SH-SY5Y (cell line): ENCODE results near the gene ADIG.

Experiments used
- GATA2 ChIP-seq: IDR thresholded peaks from 2 replicates; pipeline ENCODE4 v1.6.1; 2011; ENCODE audit warnings: mild to moderate bottlenecking, low read depth, low read length
- GATA3 ChIP-seq: IDR thresholded peaks from 2 replicates; pipeline ENCODE4 v1.6.1; 2011; ENCODE audit warnings: low read depth, mild to moderate bottlenecking, low read length, moderate library complexity

DNA sequence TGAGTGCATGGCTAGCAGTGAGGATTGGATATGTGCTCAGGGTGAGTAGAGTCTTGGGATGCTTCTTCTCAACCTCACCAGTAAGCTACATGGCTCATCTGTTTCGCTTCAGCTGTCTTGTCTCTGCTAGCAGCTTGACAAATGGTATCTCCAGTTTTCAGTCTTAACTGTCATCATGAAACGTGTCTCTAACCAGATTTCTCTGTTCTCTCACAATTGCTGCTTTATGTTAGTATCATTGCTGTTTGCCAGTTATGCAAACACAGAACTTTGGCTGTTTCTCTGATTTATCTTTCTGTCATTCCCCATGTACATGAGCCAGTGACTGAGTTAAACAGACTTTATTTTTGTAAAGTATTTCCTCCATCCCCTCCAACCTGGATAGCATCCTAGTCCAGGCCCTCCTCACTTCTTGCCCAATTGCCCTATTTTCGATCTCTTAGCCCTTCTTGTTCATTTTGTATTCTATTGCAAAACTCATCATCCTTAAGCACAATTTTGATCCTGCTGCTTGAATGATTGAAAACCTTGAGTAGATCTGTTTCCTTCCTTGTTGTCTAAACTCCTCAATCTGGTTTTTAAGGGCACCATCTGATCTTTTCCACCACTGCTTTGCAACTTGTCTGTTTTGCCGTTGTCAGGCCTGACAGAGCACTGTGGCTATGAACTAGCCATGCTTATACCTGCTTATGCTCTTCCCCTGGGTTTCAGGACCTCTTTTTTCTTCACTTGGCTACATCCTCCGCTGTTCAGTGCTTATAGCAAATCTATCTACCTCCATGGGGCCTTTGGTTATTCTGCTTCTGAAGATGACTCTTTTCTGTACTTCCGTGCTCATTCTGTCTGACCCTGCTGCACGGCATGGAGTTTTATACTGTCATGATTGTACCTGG is 37.7 kb upstream of the ADIG start:
- TF ChIP-seq GATA2 = no peak
- no peak for TF ChIP-seq GATA3
